ENCODE measurements around the gene METTL26.

- TF ChIP-seq CTCF (IDR thresholded peaks at IDR 0.05; ENCODE audit: insufficient read depth, low read length): no peak
- no peak for TF ChIP-seq REST (IDR thresholded peaks at IDR 0.05; ENCODE audit: insufficient replicate concordance, low read depth)
- TF ChIP-seq POLR2AphosphoS5 (IDR thresholded peaks at IDR 0.05; ENCODE audit: low read depth): no peak
- TF ChIP-seq GABPA (IDR thresholded peaks at IDR 0.05; ENCODE audit: low read depth): no peak
These were observed 46.4 kb downstream of the METTL26 start, which contains the start of gene RAB40C for GRCh38 chr16:589658-590187.
